Uterus (tissue), 4 donors: ENCODE data around the gene ABCA1. TPM values are rescaled to one million over a fixed set of nuclear protein-coding genes. Genes with fewer than 3 reads are reported as not detected.

Experiments
- DNase-seq, 2 donors: peaks; one replicate each; pipeline ENCODE4 v3.0.0-alpha.2; 2019 to 2020
- H3K27ac ChIP-seq, 2 donors: fragments of 200-600 bp; sonication (generic); 1 replicate in 1 of 2; 2 replicates in 1 of 2; pipeline ENCODE4 v1.5.1; 2016 to 2018
- H3K27me3 ChIP-seq, 2 donors: fragments of 200-600 bp; sonication (generic); one replicate each; pipeline ENCODE4 v1.5.1; 2018 to 2019; ENCODE audit warnings: control low read depth in 1 of 2
- H3K36me3 ChIP-seq, 2 donors: fragments of 200-600 bp; sonication (generic); one replicate each; pipeline ENCODE4 v1.5.1; 2019; ENCODE audit warnings: control low read depth in 1 of 2
- H3K4me1 ChIP-seq, 2 donors: fragments of 200-600 bp; sonication (generic); one replicate each; pipeline ENCODE4 v1.5.1; 2018 to 2019; ENCODE audit warnings: control low read depth in 1 of 2
- H3K4me3 ChIP-seq, 2 donors: fragments of 200-600 bp; sonication (generic); 1 replicate in 1 of 2; 2 replicates in 1 of 2; pipeline ENCODE4 v1.5.1; 2018 to 2019; ENCODE audit warnings: mild to moderate bottlenecking in 1 of 2
- H3K9me3 ChIP-seq, 2 donors: fragments of 200-600 bp; sonication (generic); one replicate each; pipeline ENCODE4 v1.5.1; 2019; ENCODE audit warnings: control low read depth in 1 of 2
- POLR2A ChIP-seq, 2 donors: fragments of 450-650 bp; IDR thresholded peaks; one replicate each; pipeline ENCODE4 v1.6.1; 2016; ENCODE audit warnings: antibody characterized with exemption in 2 of 2, mild to moderate bottlenecking in 1 of 2, moderate library complexity in 1 of 2
- intact Hi-C: fragments of 100-400 bp; cut with DNase I; formaldehyde crosslinking; loops from one replicate; pipeline ENCODE4 v1.15.1; 2023; ENCODE audit warnings: low total_unique reads
- total RNA-seq, 4 donors: library from RNA; depleted of rRNA in 3 of 4; stranded (reverse); fragments of >200 nt in 3 of 4; gene quantifications; one replicate each; pipeline versions ENCODE4 v1.1.0 to v1.2.4, GENCODE V29; 2014 to 2023
- TF ChIP-seq, protein P1 (sequence below), 4 experiments: fragments of 200-600 bp in 2 of 4; fragments of 450-650 bp in 2 of 4; sonication (generic) in 2 of 4; IDR thresholded peaks; one replicate each; pipeline ENCODE4 v1.5.1; 2016 to 2019; ENCODE audit warnings: antibody characterized with exemption in 4 of 4, mild to moderate bottlenecking in 2 of 4, moderate library complexity in 1 of 4
- donor health status: DM: yes; HTN: yes; CAD: no.

ABCA1 gene
- total RNA-seq, 4 donors from 2014 or later: 13.8 to 43.3 (median 25.9) TPM

DNA sequence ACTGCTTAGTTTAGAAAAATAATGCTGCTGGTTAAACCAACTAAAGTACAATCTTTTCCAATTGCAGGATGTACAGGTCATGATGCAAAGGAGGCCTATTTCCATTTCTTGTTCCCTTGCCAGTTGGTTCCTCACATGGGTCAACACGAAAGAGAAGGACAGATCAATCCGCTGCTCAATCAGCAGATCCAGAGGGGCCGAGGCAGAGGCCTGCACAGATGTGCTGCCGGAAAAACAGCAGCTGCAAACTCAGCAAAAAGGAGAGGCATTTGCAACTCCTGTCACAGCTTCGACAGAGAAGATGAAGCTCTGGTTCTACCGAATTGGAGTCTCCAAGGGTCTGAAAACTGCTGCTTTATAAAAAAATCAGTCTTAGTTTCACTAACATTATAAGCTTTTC is 94.3 kb downstream of the ABCA1 start:
- Histone ChIP-seq H3K4me3 (no peak overlapping the region), H3K27ac (no peak overlapping the region), H3K27me3 (no peaks in the 10 kb centered on the region), H3K9me3 (no peaks in the 10 kb centered on the region), H3K36me3 (no peaks in the 10 kb centered on the region), H3K4me1 (no peaks in the 10 kb centered on the region)
- no peak for TF ChIP-seq POLR2A (IDR thresholded peaks at IDR 0.05)
- TF ChIP-seq, protein P1, sequence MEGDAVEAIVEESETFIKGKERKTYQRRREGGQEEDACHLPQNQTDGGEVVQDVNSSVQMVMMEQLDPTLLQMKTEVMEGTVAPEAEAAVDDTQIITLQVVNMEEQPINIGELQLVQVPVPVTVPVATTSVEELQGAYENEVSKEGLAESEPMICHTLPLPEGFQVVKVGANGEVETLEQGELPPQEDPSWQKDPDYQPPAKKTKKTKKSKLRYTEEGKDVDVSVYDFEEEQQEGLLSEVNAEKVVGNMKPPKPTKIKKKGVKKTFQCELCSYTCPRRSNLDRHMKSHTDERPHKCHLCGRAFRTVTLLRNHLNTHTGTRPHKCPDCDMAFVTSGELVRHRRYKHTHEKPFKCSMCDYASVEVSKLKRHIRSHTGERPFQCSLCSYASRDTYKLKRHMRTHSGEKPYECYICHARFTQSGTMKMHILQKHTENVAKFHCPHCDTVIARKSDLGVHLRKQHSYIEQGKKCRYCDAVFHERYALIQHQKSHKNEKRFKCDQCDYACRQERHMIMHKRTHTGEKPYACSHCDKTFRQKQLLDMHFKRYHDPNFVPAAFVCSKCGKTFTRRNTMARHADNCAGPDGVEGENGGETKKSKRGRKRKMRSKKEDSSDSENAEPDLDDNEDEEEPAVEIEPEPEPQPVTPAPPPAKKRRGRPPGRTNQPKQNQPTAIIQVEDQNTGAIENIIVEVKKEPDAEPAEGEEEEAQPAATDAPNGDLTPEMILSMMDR (IDR thresholded peaks at IDR 0.05): no peak
- no peak for DNase-seq
- intact Hi-C loops: no loop called here

DNA sequence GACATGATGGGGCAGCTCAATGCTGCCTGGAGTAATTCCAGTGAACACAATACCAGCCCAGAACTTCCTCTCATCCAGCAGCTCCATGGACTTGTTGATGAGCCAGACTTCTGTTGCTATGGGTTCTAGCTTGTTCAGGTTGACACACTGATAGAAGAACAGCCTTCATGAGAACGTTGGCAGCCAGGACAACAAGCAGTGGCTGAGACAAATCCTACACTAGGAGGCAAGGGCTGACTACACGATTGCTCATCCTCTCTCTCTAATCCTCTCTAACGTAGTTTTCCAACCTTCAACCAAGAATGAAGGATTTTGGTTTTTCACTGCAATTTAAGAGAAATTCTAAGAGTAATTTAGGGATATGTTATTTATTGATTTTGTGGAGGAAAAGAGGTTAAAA is 96.3 kb downstream of the ABCA1 start:
- DNase-seq: no peak
- no peak overlapping the region for H3K4me3 ChIP-seq
- no peaks in the 10 kb centered on the region for H3K4me1 ChIP-seq
- intact Hi-C loops: no loop called here
- no peaks in the 10 kb centered on the region for H3K27me3 ChIP-seq
- H3K36me3 ChIP-seq: no peaks in the 10 kb centered on the region
- H3K9me3 ChIP-seq: no peaks in the 10 kb centered on the region
- H3K27ac ChIP-seq: no peak overlapping the region
- TF ChIP-seq, protein P1 (IDR thresholded peaks at IDR 0.05): no peak
- TF ChIP-seq POLR2A (IDR thresholded peaks at IDR 0.05): no peak

DNA sequence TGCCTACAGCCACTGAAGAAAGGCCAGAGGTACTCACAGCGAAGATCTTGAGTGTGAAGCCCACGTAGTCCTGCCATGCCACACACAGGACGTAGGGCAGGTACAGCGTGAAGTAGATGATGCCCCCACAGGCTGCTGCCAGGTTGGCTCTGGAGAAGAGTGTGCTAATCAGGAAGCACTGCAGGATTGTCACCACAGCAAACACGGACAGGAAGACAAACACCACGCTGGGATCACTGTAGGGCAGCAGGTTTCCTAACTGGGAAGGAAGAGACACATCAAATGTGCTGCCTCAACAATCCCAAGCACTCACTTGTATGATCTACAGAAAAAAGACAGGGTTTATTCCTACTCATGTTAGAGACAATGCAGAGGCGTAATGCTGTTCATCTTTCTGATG is 101.0 kb downstream of the ABCA1 start:
- no peak for DNase-seq
- H3K4me1 ChIP-seq: no peaks in the 10 kb centered on the region
- no peaks in the 10 kb centered on the region for H3K36me3 ChIP-seq
- H3K27me3 ChIP-seq: no peaks in the 10 kb centered on the region
- TF ChIP-seq, protein P1 (IDR thresholded peaks at IDR 0.05): no peak
- TF ChIP-seq POLR2A (IDR thresholded peaks at IDR 0.05): no peak
- H3K9me3 ChIP-seq: no peaks in the 10 kb centered on the region
- no peak overlapping the region for H3K4me3 ChIP-seq
- intact Hi-C loops: no loop called here
- no peak overlapping the region for H3K27ac ChIP-seq

DNA sequence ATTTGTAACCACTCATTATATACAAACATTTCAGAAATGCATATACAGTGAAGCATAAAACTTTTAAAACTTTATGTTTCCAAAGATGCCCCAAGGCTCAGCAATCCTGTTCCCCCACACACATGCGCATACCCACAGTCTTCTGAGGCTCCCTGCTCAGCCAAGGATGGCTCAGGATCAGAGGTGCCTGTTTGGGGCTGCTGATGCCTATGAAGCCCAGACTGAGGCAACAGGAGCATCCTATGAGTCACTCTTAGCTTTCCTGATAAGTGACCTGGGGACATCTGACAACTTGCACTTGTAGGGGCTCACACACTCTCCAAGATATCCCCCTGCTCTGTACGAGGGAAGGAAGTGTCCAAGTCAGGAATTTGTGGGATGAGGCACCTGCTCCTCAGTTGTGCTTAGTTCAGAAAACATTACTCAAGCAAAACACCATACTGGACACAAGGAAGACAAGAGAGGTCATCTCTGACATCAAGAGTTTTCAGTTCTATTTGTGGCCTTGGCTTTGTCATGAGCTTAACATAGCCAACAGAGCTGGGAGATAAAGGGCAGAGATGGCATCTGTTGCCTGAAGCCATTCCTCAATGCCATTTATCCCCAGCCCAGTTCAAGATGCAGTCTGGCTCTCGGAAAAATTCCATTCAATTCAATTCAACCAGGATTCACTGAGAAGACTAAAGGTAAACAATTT is 101.7 kb downstream of the ABCA1 start:
- Histone ChIP-seq H3K27me3 (no peaks in the 10 kb centered on the region), H3K27ac (no peak overlapping the region), H3K36me3 (no peaks in the 10 kb centered on the region), H3K4me3 (no peak overlapping the region), H3K4me1 (no peaks in the 10 kb centered on the region), H3K9me3 (no peaks in the 10 kb centered on the region)
- intact Hi-C loops: no loop called here
- TF ChIP-seq, protein P1 (IDR thresholded peaks at IDR 0.05): no peak
- no peak for TF ChIP-seq POLR2A (IDR thresholded peaks at IDR 0.05)
- no peak for DNase-seq

DNA sequence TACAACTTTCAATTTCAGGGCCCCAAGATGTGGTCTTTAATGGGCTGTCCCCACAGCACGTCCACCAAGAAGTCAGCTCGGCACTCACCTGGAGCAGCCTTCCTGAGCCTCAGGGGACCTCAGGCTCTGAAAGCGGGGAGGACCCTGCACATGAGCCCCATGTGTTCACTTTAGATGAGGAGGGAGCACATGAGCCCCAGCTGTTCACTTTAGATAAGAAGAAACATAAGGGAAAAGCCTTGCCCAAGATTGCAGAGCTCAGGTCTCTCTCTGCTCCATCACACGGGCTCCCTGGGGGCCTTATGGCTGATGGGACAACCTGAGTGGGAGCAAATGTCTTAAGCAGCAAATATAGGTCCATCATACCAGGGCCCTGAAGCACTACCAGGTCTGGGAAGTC is 107.6 kb downstream of the ABCA1 start:
- H3K4me1 ChIP-seq: no peaks in the 10 kb centered on the region
- H3K9me3 ChIP-seq: no peaks in the 10 kb centered on the region
- intact Hi-C loops: no loop called here
- no peak overlapping the region for H3K27ac ChIP-seq
- H3K27me3 ChIP-seq: no peaks in the 10 kb centered on the region
- no peak for DNase-seq
- TF ChIP-seq POLR2A (IDR thresholded peaks at IDR 0.05): no peak
- TF ChIP-seq, protein P1 (IDR thresholded peaks at IDR 0.05): no peak
- H3K36me3 ChIP-seq: no peaks in the 10 kb centered on the region
- no peak overlapping the region for H3K4me3 ChIP-seq
